GM12865 (cell line): ENCODE data around the gene CACNA2D2.

Source experiments
- DNase-seq: peaks from one replicate; pipeline ENCODE4 v3.0.0; 2010; ENCODE audit warnings: low read depth
- H3K4me3 ChIP-seq: 2 replicates; pipeline ENCODE4 v1.5.1; 2011; ENCODE audit warnings: mild to moderate bottlenecking, low read depth, low read length, control low read depth
- CTCF ChIP-seq: IDR thresholded peaks from 2 replicates; pipeline ENCODE4 v1.5.1; 2011; ENCODE audit warnings: low read length, control low read depth, low read depth, inconsistent platforms; ENCODE audit not compliant: insufficient read depth; ENCODE audit errors: missing control alignments

Gene CACNA2D2

GRCh38 chr3:50322115-50322385, 181.4 kb downstream of the CACNA2D2 start:
- no peak for DNase-seq

GRCh38 chr3:50321336-50322114, 181.9 kb downstream of the CACNA2D2 start:
- H3K4me3 ChIP-seq: peak overlapping the region; percentile 81
- peak; percentile 91 for DNase-seq
- TF ChIP-seq CTCF: peak; percentile 56

More at GRCh38 chr3:50322115-50322385, 181.4 kb downstream of the CACNA2D2 start:
- H3K4me3 ChIP-seq: peak overlapping the region; percentile 81
- no peak for TF ChIP-seq CTCF

- no peak for TF ChIP-seq CTCF
- peak; percentile 71 for DNase-seq
- peak overlapping the region; percentile 81 for H3K4me3 ChIP-seq
Observed at GRCh38 chr3:50320853-50321335, 182.5 kb downstream of the CACNA2D2 start.

- H3K4me3 ChIP-seq: peak overlapping the region; percentile 81
- no peak for TF ChIP-seq CTCF
- no peak for DNase-seq
Observed at GRCh38 chr3:50319894-50320625, 183.4 kb downstream of the CACNA2D2 start.

GRCh38 chr3:50319181-50319893, 184.1 kb downstream of the CACNA2D2 start:
- no peak for TF ChIP-seq CTCF
- H3K4me3 ChIP-seq: no peak overlapping the region
- no peak for DNase-seq

- TF ChIP-seq CTCF: no peak
- H3K4me3 ChIP-seq: no peak overlapping the region
- DNase-seq: no peak
Observed at GRCh38 chr3:50318615-50319014, 184.8 kb downstream of the CACNA2D2 start.
